NCI-H1417 treated with DMSO at 0.1 percent for 48 hours (cell line): ENCODE measurements around the gene MORN4.
"Not testable (repeated sequence)": the region's sequence is repeated elsewhere in the genome, so short reads cannot be mapped to it uniquely, and the experiment has no call there.

Experiments used
- DNase-seq: peaks from one replicate; lab custom pipeline; 2025; lab: John Stamatoyannopoulos, UW

MORN4 gene

DNA sequence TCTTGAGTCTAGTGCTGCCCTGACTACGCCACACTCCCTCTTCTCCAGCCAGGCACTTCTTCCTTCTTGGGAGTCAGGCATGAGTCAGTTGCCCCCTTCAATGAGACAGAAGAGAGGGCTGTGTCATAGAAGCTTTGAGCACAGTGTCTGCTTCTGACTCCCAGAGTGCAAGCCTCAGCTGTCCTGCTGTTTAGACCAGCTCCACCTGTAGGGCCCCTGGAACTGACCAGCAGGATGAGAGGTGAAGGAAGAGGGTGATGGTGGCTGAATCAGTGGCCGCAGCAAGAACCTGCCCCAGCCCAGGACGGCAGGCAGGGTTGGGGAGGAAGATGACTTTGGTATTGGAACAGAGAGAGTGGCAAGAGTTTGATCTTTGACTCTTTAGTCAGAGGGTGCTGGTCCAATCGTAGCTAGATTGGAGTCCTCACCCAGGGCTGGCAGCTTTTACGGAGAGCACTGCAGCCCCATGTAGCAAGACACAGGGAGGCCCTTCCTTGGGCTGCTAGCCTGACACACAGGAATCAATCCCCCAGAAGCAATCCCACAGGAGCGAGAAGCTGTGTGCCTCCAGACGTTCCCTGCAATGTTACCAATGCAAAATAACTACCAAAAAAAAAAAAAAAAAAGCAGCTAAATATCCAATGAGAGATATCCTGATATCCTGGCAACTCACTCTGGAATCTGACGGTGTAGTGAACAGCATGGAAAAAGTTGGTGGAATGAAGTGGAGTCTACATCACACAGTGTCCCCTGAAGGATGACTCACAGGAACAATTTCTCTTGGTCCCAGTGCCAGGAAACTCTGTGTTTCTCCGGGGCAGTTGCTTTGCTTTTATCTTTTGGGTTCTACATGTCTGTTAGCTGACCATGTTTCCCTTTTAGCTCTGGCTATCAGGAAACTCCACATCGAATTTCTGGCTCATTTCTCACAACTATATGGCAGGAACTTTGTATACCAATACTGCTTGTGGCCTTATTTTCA is 36.9 kb downstream of the MORN4 start:
- no peak for DNase-seq

DNA sequence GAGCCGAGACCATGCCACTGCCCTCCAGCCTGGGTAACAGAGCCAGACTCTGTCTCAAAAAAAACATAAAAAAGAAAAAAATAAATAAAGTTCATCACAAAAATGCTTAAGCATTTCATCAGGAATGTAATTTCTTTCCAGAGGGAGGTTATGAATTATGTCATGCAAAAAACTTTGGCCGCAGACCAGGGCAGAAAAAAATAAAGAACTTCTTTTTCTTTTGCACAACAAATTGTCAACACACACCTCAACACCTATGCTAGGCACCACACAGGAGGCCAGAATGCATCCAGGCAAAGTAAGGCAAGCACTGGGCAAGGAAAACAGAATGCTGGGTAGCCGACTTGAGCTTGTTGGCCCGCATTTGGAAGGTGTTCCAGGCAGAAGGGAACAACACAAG is 39.9 kb downstream of the MORN4 start:
- DNase-seq = no peak

DNA sequence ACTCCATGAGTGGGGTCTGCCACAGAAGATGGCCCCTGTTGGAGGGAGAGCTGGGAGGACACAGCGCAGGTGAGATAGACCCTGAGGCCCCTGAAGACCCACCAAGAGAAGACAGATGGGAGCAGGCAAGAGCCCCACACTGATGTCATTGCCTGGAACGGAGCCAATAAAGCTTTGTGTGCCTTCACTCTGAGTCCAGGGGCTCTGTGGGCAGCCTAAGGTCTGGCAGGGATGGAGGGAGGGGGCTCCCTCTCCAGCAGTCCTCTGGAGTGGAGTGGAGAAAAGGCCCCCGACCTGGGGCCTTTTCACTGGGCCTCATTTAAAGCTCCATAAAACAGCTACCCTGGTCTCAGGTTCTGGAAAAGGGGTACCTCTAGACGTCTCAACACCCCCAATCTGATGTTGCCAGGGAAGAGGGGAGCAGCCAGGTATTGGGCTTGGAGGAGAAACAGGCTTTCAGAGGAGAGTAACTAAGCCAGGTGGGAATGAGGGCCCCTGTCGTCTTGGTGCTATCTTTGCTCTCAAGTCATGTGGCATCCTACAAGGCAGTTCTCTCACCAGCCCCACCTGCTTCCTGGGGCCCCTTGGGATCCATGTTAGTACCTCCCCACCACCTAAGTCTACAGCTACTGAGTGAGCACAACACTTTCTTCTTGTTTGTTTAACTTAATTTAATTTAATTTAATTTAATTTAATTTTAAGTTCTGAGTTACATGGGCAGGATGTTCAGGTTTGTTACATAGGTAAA is 42.4 kb downstream of the MORN4 start:
- no peak for DNase-seq

DNA sequence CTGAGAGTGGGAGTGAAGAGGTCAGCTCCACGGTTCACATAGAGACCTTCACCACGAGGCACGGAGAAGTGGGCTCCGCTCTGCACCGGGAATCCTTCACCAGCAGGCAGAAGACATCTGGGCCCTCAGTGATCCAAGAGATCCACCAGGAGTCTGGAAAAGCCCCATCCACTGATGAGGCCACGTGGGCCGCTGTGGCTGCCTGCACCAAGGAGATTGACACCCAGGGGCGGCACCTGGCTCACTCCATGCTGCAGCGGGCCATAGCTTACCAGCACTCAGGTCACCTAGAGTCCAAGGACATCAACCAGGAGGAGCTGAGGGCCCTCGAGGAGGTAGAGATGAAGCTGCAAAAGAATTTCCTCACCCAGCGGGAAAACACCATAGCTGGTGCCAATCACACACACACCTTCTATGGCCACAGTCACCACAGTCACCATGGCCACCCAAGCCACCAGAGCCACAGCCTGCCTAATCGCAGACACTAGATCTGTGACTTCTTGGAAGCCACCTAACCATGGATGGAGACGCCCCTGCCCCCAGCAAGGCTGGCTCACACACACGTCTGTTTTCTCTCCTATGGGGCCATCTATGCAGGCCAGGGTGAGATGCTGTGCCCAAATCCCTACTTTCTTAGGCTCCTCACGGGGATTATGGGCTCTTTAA is 43.1 kb downstream of the MORN4 start:
- no peak for DNase-seq

DNA sequence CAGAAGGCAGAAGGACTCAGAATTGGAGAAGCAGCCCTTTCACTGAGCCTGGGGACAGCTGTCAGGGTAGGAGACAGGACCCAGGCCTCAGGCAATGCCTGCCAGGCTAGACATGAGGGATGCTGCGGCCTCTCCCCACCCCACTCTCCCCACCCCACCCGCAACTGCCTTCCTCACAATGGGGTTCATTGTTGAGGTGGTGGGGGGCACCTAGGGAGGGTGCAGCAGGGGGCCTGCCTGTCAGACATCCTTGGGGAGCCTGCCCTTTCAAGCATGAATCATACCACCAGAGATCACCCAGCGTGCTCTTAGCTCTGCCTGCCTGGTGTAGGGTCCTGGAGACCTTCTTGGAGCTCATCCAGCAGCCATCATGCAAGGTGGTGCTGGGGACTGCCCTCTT is 43.8 kb downstream of the MORN4 start, which contains the start of gene C10orf62:
Gene C10orf62, plus strand, starts transcription at position 243 of the 400 bp plus-strand sequence. CDS start 177 bp downstream, outside the sequence.
- no peak for DNase-seq

DNA sequence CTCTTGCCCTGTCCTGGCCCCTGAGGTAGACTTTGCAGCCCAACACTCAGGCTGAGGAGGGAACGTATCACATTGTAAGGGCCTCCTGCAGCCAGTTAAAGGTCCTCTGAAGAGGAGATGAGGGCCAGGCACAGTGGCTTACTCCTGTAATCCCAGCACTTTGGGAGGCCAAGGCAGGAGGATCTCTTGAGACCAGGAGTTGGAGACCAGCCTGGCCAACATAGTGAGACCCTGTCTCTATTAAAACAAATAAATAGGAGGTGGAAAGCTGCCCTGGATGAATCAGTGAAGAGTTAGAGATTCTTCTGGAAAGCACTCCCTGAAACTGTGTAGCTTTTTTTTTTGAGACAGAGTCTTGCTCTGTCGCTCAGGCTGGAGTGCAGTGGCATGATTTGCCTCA is 46.1 kb downstream of the MORN4 start:
- DNase-seq = no peak

DNA sequence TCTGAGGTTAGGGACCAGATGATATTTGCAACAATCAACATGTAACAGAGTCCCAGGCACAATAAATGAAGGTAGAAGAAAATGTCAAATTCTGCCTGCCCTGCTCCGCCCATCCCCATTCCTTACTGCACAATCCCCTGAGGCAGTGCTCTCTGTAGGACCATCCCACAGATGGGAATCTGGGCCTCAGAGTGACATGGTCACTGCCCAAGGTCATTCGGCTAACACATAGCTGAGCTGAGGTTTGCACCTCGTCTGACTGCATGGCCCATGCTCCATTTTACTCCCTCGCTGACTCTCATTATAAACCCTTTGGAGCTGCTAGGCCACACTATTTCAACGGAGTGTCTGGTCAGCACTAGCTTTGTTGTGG is 47.9 kb downstream of the MORN4 start:
- DNase-seq = no peak

DNA sequence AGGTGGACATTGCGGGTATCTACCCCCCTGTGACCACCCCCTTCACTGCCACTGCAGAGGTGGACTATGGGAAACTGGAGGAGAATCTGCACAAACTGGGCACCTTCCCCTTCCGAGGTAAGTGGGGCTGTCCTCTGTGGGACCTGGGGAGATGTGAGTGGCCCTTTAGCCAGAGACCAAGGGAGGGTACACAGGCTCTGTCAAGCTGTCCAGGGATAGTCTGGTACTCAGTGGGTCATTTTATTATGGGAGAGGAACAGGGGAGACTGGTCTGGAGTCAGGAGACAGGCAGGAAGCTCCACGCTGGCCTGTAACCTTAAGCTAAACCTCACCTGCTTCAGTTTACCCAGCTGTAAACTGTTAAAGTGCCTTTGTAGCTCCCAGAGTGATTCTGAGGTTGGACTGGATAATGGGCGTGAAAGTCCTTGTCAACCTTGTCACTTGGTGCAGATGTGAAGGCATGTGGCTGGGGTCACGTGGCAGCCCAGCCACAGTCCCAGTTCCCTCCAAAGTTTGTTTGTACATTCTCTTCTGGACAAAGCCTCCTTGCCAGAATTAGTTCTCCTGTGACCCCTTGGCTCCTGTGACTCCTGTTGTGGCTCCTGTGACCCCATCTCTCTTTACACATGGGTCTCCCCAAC is 48.4 kb downstream of the MORN4 start:
- no peak for DNase-seq

DNA sequence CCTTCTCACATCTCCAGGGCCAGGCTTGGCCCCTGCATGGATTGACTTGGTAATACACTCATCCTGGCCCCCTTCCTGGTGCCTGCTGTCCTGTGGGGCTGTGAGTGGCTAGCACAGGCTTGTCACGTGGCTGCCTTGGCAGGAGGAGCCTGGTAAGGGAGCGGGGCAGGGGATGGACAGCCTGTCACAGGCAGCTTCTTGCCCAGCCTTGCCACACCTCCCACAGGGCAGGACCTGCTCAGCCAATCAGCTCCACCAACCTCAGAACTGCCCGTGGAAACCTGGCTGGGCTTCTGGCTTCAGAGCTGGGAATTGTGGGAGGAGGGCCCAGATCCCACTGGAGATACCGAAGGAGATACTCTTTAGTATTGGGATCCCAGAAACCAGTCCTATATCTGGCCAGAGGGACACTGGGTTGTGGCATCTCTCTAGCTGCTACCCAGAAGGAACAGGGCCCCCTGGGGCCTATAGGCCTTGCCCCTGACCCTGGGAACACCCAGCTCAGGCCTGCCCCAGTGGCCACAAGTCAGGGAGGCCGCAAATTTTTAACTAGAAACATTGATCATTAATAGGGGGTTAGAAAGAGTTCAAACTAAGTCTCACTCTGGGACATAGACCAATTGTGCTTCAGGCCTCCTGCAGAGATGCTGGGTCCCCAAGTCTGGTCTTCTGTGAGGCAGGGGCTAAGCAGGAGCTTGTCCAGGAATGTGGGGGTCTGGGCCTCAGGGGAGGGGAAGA is 49.1 kb downstream of the MORN4 start, which contains the start of gene HOGA1:
Gene HOGA1, plus strand, starts transcription at position 330 of the 738 bp plus-strand sequence. Its CDS starts 315 bp downstream, at position 645.
- DNase-seq = no peak

DNA sequence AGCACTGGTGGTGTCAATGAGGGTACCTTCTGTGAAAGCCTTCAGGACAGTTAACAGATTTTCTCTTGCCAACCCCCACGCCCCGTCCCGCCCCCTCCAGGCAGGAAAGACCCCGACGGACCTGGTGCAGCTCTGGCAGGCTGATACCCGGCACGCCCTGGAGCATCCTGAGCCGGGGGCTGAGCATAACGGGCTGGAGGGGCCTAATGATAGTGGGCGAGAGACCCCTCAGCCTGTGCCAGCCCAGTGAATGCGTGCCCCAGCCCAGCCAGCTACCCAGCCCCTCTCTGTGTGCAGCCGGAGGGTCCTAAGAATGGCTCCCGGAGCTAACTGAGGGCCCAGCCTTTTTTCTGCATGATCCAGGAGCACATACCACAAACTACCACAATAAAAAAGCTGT is 49.8 kb downstream of the MORN4 start:
- no peak for DNase-seq

DNA sequence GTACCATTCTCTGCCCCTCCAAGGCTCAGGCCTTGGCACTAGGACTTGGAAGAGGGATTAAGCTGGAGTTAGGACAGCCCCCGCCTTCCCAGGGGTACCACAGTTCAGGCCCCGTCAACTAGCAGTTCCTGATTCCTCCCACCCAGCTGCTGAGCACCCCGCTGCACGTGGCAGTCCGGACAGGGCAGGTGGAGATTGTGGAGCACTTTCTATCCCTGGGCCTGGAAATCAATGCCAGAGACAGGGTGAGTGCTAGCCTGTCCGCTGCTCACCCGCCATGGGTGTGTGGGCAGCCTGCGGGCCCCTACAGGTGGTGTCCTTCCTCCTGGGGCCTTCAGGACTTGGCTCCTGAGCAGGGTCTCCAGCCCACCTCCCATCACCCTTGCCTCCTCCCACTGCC is 51.1 kb downstream of the MORN4 start:
- DNase-seq = no peak

DNA sequence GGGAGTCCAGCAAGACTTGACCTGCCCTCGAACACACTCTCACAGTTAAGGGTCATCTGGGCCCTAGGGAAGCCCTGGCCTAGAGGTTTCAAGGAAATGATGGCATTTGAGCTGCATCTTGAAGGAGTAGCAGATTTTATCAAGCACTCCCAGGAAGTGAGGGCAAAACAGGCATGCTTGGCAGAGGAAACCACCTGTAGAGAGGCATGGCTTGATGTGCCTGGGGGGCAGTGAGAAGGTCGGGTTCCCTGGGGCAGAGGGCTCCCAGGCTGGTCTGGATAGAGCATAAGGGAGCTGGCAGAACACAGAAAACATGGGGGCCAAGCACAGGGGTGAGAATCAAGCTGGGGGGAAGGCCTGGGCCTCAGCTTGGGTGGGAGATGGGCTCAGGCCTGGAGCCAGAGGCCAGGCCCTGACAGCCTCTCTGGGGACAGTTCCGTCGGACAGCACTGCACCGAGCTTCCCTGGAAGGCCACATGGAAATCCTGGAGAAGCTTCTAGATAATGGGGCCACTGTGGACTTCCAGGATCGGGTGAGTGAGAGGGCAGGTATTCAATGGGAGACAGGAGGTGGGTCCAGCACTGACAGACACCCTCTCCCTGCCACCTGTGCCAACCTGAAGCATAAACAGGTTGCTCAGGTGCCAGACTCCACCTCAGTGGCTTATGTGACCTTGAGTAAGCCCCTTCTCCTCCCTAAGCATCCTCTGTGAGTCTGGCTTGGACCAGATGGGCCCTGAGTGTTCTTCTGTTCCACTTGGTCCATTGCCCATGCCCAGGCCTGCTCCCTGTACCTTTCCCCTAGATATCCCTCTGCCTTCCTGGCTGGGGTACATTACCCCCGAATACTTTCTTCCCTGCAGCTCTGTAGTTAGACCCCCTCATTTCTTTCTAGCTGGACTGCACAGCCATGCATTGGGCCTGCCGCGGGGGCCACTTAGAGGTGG is 52.6 kb downstream of the MORN4 start:
- DNase-seq = no peak

DNA sequence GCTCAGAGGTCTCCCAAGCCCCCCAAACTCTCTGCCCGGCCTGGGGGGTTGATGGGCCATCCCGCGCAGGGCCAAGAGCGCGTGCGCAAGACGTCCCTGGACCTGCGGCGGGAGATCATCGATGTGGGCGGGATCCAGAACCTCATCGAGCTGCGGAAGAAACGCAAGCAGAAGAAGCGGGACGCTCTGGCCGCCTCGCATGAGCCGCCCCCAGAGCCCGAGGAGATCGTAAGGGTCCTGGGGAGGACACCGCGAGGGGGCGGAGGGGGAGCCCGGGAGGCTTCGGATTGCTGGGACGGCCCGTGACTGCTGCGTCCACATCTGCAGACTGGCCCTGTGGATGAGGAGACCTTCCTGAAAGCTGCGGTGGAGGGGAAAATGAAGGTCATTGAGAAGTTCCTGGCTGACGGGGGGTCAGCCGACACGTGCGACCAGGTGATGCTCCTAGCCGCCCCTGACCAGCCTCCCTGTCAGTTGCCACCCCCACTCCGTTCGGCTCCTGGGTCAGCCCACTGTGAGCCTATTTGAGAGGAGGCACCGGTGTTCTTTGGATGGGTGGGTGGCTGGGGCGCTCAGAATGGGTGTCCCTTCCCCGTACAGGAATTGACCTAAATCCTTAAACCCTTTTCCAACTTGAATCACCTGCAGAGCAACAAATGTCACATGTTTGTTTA is 55.0 kb downstream of the MORN4 start:
- no peak for DNase-seq

DNA sequence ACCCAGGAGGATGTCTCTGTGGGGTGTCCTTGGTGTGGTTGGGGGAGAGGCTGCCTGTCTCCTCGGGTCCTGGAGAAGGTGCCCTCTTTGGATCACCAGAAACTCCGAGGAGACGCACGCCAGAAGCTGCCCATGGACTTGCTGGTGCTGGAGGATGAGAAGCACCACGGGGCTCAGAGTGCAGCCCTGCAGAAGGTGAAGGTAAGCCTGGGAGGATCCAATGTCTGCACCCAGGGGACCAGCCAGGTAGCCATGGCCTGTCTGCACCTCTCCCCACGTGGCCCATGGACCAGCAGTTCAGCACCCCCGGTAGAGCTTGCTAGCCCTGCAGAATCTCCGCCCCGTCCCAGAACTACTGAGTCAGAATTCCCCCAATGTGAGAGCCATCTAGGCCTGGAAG is 55.6 kb downstream of the MORN4 start:
- no peak for DNase-seq

DNA sequence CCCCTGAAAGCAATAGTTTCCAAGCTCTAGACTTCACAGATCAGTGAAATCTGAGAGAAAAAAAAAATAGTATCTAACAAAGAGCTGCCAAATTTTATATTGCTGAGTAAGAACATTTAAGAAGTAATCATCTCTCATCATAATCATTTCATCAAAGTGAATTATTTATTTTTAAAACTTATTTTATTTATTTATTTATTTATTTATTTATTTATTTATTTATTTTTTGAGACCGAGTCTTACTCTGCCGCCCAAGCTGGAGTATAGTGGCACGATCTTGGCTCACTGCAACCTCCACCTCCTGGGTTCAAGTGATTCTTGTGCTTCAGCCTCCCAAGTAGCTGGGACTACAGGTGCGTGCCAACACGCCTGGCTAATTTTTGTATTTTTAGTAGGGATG is 56.8 kb downstream of the MORN4 start:
- not testable (repeated sequence) for DNase-seq

DNA sequence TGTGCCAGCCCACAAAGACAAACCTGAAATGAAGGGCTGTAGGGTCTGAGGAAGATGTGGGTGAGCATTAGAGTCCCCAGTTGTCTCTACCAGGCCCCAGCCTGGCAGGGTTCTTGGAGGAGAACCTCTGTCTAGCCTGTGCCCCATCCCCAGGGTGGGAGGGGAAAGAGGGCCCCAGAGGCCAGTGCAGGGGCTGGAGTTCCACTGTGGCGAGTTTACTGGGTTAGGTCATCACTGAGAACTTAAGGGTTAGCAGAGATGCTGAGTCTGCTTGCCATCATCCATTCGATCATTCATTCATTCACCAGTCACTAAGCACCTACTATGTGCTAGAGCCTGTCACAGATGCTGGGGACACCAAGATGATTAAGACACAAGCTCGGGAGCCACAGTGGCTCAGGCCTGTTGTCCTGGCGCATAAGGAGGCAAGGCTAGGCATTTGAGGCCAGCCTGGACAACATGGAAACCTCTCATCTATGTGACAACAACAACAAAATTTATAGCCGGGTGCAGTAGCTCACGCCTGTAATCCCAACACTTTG is 58.1 kb downstream of the MORN4 start:
- DNase-seq = no peak

DNA sequence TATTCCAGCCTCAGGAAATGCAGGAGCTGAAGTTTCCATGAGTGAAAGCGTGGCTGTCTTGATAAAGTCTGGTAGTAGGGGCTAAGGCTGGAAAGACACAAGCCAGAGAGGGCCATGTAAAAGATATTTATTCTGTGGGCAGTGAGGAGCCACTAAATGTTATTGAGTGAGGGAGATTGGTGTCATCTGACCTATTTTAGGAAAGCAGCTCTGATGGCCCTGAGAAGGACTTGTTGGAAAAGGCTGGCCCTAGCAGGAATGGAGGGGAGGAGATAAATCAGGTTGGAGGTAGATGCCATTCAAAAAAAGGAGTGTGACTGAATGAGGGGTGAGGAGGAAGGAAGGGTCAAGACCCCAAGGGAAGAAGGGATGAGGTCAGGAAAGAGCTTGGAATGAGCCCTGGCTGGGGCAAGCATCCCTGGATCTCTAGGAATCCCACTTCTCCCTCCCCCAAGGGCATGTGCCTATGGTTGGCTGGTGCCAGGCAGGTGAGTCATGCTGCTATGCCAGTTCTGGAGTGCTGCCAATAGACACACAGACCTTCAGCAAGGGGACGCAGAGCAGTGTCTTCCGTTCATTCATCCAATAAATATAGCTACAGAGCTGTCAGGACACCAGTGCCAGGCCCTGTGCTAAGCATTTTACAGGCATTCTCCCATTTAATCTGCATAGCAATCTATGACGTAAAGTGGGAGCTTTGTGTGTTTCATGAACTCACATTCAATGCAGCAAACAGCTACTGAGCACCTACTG is 58.8 kb downstream of the MORN4 start:
- DNase-seq = no peak

DNA sequence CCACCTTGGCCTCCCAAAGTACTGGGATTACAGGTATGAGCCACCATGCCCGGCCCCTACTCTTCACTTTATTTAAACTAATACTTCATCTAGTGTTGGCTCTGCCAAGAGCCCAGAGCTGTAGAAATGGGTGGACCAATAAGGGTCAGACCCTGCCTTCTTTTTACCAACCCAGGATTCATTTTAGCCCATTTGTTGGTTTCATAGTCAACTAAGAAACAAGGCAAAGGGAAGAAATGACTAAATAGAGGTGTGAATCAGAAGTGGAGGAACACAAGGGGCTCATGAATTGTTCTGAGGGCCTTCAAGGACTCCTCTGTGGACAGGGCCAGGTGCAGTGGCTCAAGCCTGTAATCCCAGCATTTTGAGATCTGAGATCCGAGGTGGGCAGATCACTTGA is 59.6 kb downstream of the MORN4 start:
- no peak for DNase-seq
